OCI-LY7 (cell line): ENCODE measurements around the gene CCL22. TPM values are rescaled to one million over a fixed set of nuclear protein-coding genes. Genes with fewer than 3 reads are reported as not detected.

Source experiments
- BruUV-seq: library from RNA; stranded (reverse); fragments of 400-500 nt; replicated peaks from 2 replicates; lab custom pipeline; 2021; lab: Mats Ljungman, UMichigan
- CTCF ChIA-PET: fragments of 300-600 bp; sonication (Branson Sonifier 250); formaldehyde crosslinking; loops from one replicate; lab custom pipeline; 2022; ENCODE audit warnings: antibody characterized with exemption; ENCODE audit not compliant: unreplicated experiment; lab: Charles Lee
- POLR2A ChIA-PET: fragments of 300-600 bp; sonication (Branson Sonifier 250); formaldehyde crosslinking; loops from one replicate; lab custom pipeline; 2022; ENCODE audit warnings: antibody characterized with exemption; lab: Charles Lee
- DNase-seq: peaks from one replicate; pipeline ENCODE4 v3.0.0-alpha.2; 2015; ENCODE audit warnings: low spot score
- H2AFZ ChIP-seq: fragments of 200-600 bp; sonication (generic), shearing (Covaris generic); 2 replicates; pipeline ENCODE4 v1.6.1; 2014; ENCODE audit warnings: mild to moderate bottlenecking, antibody characterized with exemption, low read length, moderate library complexity
- H3K27ac ChIP-seq: fragments of 200-600 bp; sonication (generic); 2 replicates; pipeline ENCODE4 v1.5.1; 2014; ENCODE audit warnings: mixed run types, low read depth, mild to moderate bottlenecking, moderate library complexity, low read length, inconsistent platforms; ENCODE audit not compliant: poor library complexity, severe bottlenecking
- H3K36me3 ChIP-seq: fragments of 200-600 bp; sonication (generic); 2 replicates; pipeline ENCODE4 v1.6.1; 2014; ENCODE audit warnings: mild to moderate bottlenecking, antibody characterized with exemption, low read length, moderate library complexity, mixed read lengths; ENCODE audit not compliant: insufficient read depth
- H3K4me1 ChIP-seq: fragments of 200-600 bp; sonication (generic); 2 replicates; pipeline ENCODE4 v1.5.1; 2014; ENCODE audit warnings: mild to moderate bottlenecking, low read length; ENCODE audit not compliant: insufficient read depth, poor library complexity, severe bottlenecking
- H3K4me2 ChIP-seq: fragments of 200-600 bp; sonication (generic); 2 replicates; pipeline ENCODE4 v1.6.1; 2014; ENCODE audit warnings: mild to moderate bottlenecking, low read length
- H3K4me3 ChIP-seq: fragments of 200-600 bp; sonication (generic); 2 replicates; pipeline ENCODE4 v1.5.1; 2014; ENCODE audit warnings: mild to moderate bottlenecking, low read depth, low read length; ENCODE audit not compliant: poor library complexity, severe bottlenecking
- H3K79me2 ChIP-seq: fragments of 200-600 bp; sonication (generic); 2 replicates; pipeline ENCODE4 v1.6.1; 2016; ENCODE audit warnings: low read depth, mild to moderate bottlenecking, low read length, moderate library complexity, mixed read lengths; ENCODE audit not compliant: insufficient read depth
- H3K9me2 ChIP-seq: fragments of 200-600 bp; sonication (generic); 2 replicates; pipeline ENCODE4 v1.6.1; 2016; ENCODE audit warnings: mild to moderate bottlenecking, low read length, mixed read lengths; ENCODE audit not compliant: insufficient read depth
- H3K9me3 ChIP-seq: fragments of 200-600 bp; sonication (generic); 2 replicates; pipeline ENCODE4 v1.6.1; 2014; ENCODE audit warnings: mild to moderate bottlenecking, mixed run types, low read length, mixed read lengths
- H4K20me1 ChIP-seq: fragments of 200-600 bp; sonication (generic); 2 replicates; pipeline ENCODE4 v1.6.1; 2014; ENCODE audit warnings: mild to moderate bottlenecking, antibody characterized with exemption, low read length, moderate library complexity, mixed read lengths; ENCODE audit not compliant: insufficient read depth
- CTCF ChIP-seq: fragments of 200-600 bp; sonication (generic); conservative IDR thresholded peaks from 2 replicates; pipeline ENCODE4 v1.5.1; 2014; ENCODE audit warnings: mild to moderate bottlenecking, antibody characterized with exemption, low read length, moderate library complexity, mixed read lengths
- EZH2phosphoT487 ChIP-seq: fragments of 200-600 bp; sonication (generic); IDR thresholded peaks from 2 replicates; pipeline ENCODE4 v1.6.1; 2018; ENCODE audit warnings: low read depth, borderline replicate concordance, mild to moderate bottlenecking, mixed run types, antibody characterized with exemption, low read length, moderate library complexity, mixed read lengths
- intact Hi-C: fragments of 100-400 bp; cut with micrococcal nuclease; formaldehyde crosslinking; loops from one replicate; pipeline ENCODE4 v1.10.0; 2022; ENCODE audit not compliant: unreplicated experiment
- total RNA-seq, 2 experiments: library from RNA; depleted of rRNA in 1 of 2; stranded (reverse); fragments of >200 nt in 1 of 2; shearing (Covaris generic) in 1 of 2; gene quantifications; 2 replicates each; pipeline ENCODE4 v1.2.3, GENCODE V29; 2014 to 2022

CCL22 gene
- total RNA-seq, 2 experiments from 2014 or later, result not detected

DNA sequence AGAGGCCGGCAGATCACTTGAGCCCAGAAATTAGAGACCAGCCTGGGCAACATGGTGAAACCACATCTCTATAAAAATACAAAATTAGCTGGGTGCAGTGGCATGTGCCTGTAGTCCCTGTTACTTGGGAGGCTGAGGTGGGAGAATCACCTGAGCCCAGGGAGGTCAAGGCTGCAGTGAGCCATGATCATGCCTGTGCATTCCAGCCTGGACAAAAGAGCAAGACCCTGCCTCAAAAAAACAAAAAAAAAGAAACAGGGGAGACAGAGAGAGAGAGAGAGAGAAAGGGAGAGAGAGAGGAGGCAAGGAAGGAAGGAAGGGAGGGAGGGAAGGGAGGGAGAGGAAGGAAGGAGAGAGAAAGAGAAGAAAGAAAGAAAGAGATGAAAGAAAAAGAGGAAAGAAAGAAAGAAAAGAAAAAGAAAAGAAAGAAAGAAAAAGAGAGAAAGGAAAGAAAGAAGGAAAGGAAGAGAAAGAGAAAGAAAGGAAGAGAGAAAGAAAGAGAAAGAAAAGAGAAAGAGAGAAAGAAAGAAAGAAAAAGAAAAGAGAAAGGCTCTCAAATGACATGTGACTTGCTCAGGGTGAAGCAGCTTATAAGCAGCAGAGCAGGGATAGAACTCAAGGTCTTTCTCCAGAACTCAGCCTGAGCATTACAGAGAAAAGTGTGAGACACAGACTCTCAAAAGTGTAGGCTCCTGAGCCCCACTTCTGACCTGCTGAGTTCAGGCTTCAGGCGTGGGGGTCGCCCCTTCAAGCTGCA is 29.2 kb downstream of the CCL22 start:
- no peak for DNase-seq
- no peak overlapping the region for H3K4me2 ChIP-seq
- H3K36me3 ChIP-seq, result no peaks in the 10 kb centered on the region
- H3K9me2 ChIP-seq, result no peaks in the 10 kb centered on the region
- H4K20me1 ChIP-seq, result no peaks in the 10 kb centered on the region
- TF ChIP-seq EZH2phosphoT487 (no peak), CTCF (no peak)
- BruUV-seq, result no TSS peak
- H3K4me1 ChIP-seq, result peaks cover 8% of the 10 kb centered on the region
- CTCF ChIA-PET, result no interaction called here
- no peak overlapping the region for H2AFZ ChIP-seq
- H3K9me3 ChIP-seq, result no peaks in the 10 kb centered on the region
- H3K27ac ChIP-seq, result no peak overlapping the region
- POLR2A ChIA-PET, result interaction anchor here (0.6 kb wide), 1 partner anchor 27 kb away, joined by 3 read pairs; no protein-coding TSS in a partner anchor
- intact Hi-C loops, result no loop called here
- no peaks in the 10 kb centered on the region for H3K79me2 ChIP-seq
- H3K4me3 ChIP-seq, result no peak overlapping the region

GRCh38 chr16:57388359-57389086 is 29.9 kb downstream of the CCL22 start:
- Histone ChIP-seq H3K79me2 (no peaks in the 10 kb centered on the region), H3K4me3 (no peak overlapping the region), H3K9me2 (no peaks in the 10 kb centered on the region), H3K27ac (no peak overlapping the region), H2AFZ (no peak overlapping the region), H3K4me1 (peaks cover 8% of the 10 kb centered on the region), H4K20me1 (no peaks in the 10 kb centered on the region), H3K36me3 (no peaks in the 10 kb centered on the region), H3K4me2 (no peak overlapping the region), H3K9me3 (no peaks in the 10 kb centered on the region)
- BruUV-seq, result no TSS peak
- POLR2A ChIA-PET, result interaction anchor here (0.6 kb wide), 1 partner anchor 28 kb away, joined by 3 read pairs; no protein-coding TSS in a partner anchor
- CTCF ChIA-PET, result no interaction called here
- TF ChIP-seq CTCF (no peak), EZH2phosphoT487 (no peak)
- DNase-seq, result no peak
- intact Hi-C loops, result no loop called here

DNA sequence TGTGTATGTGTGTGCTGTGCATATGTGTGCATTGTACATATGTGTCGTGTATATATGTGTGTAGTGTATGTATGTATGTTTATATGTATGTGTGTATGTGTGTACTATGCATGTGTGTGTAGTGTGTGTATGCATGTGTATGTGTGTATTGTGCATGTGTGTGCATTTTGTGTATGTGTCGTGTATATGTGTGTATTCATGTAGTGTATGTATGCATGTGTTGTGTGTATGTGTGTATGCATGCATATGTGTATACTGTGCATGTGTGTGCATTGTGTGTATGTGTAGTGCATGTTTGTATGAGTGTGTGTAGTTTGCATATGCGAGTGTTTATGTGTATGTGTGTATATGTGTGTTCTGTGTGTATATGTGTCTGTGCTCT is 30.5 kb downstream of the CCL22 start:
- H3K79me2 ChIP-seq, result no peaks in the 10 kb centered on the region
- intact Hi-C loops, result no loop called here
- H3K4me2 ChIP-seq, result no peak overlapping the region
- peaks cover 7% of the 10 kb centered on the region for H3K4me1 ChIP-seq
- no peak overlapping the region for H3K27ac ChIP-seq
- no peaks in the 10 kb centered on the region for H3K36me3 ChIP-seq
- H3K9me2 ChIP-seq, result no peaks in the 10 kb centered on the region
- H3K4me3 ChIP-seq, result no peak overlapping the region
- DNase-seq, result no peak
- POLR2A ChIA-PET, result no interaction called here
- BruUV-seq, result no TSS peak
- CTCF ChIA-PET, result no interaction called here
- no peaks in the 10 kb centered on the region for H3K9me3 ChIP-seq
- no peaks in the 10 kb centered on the region for H4K20me1 ChIP-seq
- no peak overlapping the region for H2AFZ ChIP-seq
- TF ChIP-seq CTCF (no peak), EZH2phosphoT487 (no peak)
